HG02623 (cell line): Measurements from ENCODE around the gene BLOC1S3.

Experiments used
- ATAC-seq: cut with Tn5 transposase; IDR thresholded peaks from one replicate; pipeline ENCODE4 v1.9.1; 2021; ENCODE audit warnings: moderate library complexity; ENCODE audit not compliant: unreplicated experiment

The BLOC1S3 gene

DNA sequence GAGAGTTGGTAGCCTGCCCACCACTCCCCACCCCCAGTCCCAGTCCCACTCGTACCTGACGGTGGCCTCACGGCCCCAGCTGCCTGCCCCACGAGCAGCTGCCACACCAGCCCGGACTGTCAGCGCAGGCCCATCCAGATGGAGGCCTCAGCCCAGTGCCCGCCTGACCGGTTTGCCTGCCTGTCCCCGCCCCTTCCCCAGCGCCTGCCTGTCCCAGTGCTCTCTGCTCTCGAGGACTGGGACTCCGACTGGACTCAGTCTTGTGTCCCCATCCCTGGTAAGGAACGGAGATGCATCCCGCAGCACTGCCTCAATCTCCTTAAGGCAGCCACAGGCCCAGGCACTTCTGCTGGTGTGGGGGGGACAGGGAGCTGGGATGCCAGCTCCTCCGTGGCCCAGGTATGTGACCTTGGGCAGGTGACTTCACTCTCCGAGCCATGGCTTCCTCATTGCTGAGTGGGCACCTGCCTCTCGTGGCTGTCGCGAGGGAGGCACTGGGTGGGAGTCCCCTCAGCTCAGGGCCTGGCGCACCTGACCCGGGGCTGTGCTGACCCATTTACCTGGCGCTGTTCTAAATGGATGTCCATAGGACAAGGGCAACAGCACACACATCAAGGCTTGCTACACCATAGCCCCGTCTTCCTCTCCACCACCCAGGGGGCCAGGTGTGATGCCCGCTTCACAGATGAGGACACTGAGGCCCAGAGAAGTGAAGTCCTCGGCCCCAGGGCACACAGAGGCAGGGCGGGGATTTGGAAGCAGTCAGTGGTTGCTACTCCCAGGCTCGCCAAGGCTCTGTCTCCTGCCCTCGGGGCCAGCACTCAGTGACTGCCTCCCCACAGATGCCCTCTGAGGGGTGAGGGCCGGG lies 17.5 kb upstream of the BLOC1S3 start, which contains the start of gene NKPD1:
Gene NKPD1, minus strand, starts transcription at position 113 of the 868 bp plus-strand sequence. CDS start 832 bp downstream, outside the sequence.
- ATAC-seq = no peak

GRCh38 chr19:45161738-45162607 lies 16.6 kb upstream of the BLOC1S3 start:
- no peak for ATAC-seq

DNA sequence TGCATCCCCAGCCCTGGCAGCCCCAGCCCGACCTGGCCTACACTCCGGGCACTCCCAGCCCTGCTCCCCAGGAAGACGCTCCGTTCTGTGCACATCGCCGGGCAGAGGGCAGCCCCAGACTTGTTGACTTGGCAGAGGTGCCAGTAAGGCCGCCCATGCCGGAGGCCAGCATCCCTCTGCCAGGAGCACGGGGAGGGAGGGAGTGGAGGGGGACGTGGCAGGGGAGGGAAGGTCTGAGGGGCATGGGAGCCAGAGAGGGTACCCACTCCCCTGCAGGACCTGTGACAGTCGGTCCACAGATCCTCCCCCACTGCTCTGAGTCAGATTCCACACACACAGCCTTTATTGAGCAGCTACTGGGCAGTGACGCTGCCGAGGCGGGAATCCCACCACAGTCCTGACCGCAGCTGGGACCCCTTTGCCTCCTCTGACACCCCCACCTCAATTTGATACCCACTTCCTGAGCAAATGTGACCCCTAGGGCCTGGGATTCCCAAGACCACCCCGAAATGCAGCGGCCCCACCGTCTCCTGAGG lies 15.9 kb upstream of the BLOC1S3 start:
- ATAC-seq = no peak

DNA sequence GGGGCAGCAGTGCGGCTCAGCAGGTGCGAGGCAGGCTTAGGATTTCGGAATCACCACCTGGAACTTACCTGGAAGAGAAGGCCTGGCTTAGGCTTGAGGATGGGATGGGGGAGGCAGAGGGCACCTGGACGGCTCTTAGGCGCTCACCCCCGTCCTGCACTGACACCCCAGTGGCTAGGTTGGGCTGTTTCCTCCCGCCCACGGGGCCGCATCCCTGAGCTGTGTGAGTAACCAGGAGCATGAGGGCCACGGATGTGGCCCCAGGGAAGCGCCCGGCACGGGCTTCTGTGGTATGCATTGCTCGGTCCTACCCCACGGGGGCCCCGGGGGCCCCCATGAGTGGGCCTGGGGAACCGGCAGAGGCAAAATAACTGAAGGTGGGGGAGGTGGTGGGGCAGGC lies 15.4 kb upstream of the BLOC1S3 start:
- no peak for ATAC-seq

DNA sequence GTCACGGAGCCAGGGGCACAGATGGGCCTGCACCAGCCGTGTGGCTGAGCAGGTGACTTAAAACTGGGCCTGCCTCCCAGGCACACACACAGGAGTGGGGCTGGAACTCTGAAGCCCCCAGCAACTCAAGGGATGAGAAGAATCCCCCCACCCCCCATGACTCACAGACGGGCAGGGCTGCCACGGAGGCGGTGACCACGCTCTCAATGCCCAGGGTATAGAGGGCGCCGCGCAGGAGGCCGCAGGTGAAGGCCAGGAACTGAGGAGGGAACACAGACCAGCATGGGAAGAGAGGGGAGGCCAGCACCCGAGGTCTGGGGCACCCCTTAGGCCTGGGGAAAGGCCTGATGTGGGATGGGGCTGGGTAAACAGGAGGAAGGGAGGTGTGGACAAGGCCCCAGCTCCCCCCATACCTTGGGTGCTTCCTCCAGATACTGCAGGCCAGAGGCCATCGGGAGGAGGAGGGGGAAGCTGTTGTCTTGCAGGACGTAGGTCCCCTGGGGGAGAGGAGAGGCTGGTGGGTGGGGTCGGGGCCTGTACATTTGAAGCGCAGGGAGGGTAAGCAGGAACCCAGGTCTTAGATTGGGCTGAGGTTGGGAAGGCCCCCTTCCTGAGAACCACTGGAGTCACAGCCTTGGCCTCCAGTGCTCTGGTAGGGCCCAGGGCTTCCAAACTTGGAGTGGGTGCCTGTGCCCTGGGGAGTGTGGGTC lies 14.7 kb upstream of the BLOC1S3 start:
- ATAC-seq = no peak

- peak; percentile 60 for ATAC-seq
Measured at GRCh38 chr19:45164577-45165335, 13.8 kb upstream of the BLOC1S3 start.

GRCh38 chr19:45166723-45167252 lies 11.8 kb upstream of the BLOC1S3 start:
- no peak for ATAC-seq

DNA sequence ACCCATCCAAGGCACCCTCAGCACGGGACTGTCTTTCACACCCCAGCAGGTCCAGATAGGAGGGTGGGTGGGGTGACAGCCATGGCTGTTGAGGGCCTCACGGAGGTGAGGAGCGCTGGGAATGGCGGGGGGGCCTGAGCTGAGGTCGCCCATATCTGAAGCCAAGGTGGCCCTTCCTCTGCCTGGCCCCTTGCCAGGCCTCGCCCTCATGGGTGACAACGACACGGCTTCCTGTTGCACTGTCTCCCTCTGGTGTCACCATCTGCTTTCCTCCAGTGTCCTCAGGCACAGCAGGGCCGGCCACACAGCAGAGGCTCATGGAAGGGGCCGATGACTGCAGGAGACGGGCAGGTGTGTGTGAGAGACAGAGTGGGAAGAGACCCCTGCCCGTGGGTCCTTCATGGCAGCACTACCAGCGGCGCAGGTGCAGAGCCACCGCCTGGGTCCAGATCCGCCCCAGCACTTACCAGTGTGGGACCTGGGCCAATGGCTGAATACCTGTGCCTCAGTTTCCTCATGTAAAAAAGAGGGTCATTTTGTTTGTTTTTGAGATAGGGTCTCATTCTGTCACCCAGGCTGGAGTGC lies 9.7 kb upstream of the BLOC1S3 start:
- no peak for ATAC-seq

DNA sequence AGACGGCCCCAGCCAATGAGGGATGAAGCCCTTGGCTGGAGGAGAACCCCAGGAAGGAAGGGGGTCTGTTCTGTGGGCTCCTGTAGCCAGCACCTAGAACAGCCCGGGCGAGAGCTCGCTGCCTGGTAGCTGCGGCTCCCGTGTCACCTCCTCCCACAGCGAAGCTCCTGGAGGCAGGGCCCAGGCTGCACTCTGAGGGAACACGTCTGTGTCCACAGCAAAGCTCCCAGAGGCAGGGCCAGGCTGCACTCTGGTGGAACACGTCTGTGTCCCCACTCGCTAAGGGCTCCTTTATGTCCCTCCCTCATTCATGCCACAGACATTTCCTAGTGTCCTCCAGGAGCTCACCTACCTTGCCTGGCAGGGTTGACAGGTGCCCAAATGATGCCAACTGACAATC lies 9.0 kb upstream of the BLOC1S3 start:
- no peak for ATAC-seq

DNA sequence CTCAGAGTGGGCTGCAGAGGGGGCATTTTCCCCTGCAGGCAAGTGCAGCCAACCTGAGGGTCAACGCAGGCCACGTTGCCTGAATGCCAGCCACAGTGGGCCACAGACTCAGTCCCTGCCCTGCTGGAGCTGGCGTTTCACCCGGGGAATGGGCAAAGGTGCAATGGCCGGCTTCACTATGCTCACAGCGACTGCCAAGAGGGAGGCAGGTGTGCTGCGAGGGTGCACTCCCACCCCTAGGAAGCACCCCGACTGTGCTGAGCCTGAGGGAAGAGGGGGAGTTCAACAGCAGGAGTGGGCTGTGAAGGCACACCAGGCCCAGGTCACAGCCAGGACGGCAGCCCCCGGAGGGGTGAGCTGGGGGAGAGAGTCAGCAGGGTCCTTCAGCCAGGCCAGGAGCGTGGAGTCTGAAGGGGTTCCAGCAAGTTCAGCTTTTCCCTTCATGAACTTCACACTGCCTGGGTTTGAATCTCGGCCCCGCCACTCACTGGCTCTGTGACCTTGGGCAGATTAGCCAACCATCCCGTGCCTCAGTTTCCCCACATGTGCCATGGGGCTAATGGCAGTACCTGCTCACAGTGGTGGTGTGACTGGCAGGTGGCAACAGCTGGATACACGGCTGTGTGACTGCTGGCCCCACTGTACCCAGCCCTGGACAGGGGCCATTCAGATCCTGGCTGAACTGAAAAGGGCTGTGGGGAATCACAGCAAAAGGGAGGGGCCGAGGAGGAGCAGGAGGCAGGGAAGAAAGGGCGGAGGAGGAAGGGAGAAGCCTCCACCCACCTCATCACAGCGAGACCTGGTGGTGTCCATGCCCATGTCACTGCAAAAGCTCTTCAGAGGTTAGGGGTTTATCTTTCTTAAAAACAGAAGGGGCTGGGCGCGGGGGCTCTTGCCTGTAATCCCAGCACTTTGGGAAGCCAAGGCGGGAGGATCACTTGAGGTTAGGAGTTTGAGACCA lies 8.2 kb upstream of the BLOC1S3 start:
- ATAC-seq = no peak

GRCh38 chr19:45171211-45171623 lies 7.4 kb upstream of the BLOC1S3 start:
- no peak for ATAC-seq

GRCh38 chr19:45172173-45172572 lies 6.4 kb upstream of the BLOC1S3 start:
- ATAC-seq = no peak

DNA sequence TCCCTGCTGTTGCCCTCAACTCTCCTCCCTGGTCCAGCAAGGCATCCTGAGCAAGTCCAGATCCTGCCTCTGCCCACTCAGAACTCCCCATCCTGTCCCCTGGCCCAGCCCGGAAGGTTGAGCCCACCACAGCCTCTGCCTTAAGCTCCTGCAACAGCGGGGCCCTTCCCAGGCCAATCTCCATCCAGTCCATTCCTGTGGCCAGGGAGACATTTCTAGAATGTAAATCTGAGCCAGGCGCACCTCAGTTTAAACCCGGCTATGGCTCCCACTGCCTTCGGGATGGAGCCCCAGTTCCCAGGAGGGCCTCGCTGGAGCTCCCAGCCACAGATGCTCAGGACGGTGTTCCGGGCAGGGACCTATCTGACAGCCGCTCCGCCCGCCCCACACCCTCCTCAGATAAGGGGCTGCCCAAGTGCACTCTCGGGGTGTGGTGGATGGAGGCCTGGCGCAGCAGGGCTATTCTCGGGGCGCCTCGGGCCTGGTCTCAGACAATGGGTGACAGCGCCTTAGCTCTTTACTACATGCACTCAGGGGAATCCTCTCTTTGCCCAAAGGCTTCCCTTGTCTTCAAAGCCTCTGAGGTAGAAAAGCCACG lies 5.9 kb upstream of the BLOC1S3 start:
- no peak for ATAC-seq

GRCh38 chr19:45173816-45174215 lies 4.8 kb upstream of the BLOC1S3 start:
- ATAC-seq = no peak

DNA sequence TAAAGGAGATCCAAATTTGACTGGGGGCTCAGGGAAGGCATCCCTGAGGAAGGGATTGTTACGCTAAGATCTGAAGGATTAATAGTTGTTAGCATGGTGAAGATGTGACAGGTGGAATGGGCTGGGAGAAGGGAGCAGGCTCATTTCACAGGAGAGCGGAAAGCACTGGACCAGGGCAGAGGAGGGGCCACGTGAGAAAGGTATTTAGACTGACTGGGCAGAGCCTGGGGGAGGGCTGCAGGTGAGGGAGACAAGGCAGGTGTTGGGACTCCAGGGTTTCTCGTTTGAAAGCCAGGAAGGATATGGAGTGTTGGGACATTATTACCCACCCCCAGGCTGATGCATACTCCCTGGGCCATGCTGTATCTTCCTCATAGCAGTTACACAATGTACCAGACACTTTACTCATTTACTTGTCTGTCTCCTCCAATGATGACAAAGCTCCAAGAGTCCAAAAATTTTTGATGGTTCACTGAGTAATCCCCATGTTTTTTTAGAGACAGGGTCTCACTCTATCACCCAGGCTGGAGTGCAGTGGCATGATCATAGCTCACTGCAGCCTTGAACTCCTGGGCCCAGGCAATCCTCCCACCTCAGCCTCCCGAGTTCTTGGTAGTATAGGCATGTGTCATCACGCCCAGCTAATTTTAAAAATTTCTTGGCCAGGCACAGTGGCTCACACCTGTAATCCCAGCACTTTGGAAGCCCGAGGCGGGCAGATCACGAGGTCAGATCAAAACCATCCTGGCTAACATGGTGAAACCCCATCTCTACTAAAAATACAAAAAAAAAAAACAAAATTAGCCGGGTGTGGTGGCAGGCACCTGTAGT lies 2.9 kb upstream of the BLOC1S3 start:
- no peak for ATAC-seq

GRCh38 chr19:45177817-45178261 lies 745 bp upstream of the BLOC1S3 start, which contains the start of gene TRAPPC6A:
TRAPPC6A (minus strand) TSS chr19:45178237; CDS start chr19:45178218, 19 bp downstream.
- no peak for ATAC-seq
